Endothelial cell (in vitro differentiated cells): Measurements from ENCODE around the gene SAMD5. TPM values are rescaled to one million over a fixed set of nuclear protein-coding genes. Genes with fewer than 3 reads are reported as not detected.

ENCODE experiments used
- DNase-seq: peaks from one replicate; pipeline ENCODE4 v3.0.0; 2021; ENCODE audit warnings: low spot score
- H3K27ac Mint-ChIP-seq: one replicate; pipeline ENCODE4 v1.8.0; 2021; ENCODE audit warnings: mixed read lengths, inconsistent platforms; ENCODE audit not compliant: unreplicated experiment
- H3K27me3 Mint-ChIP-seq: one replicate; pipeline ENCODE4 v1.8.0; 2021; ENCODE audit warnings: mild to moderate bottlenecking, moderate library complexity, mixed read lengths, inconsistent platforms; ENCODE audit not compliant: unreplicated experiment
- H3K36me3 Mint-ChIP-seq: one replicate; pipeline ENCODE4 v1.8.0; 2021; ENCODE audit warnings: mild to moderate bottlenecking, low read depth, mixed read lengths, inconsistent platforms; ENCODE audit not compliant: unreplicated experiment
- H3K4me1 Mint-ChIP-seq: one replicate; pipeline ENCODE4 v1.8.0; 2021; ENCODE audit warnings: mild to moderate bottlenecking, mixed read lengths, inconsistent platforms; ENCODE audit not compliant: unreplicated experiment
- H3K4me3 Mint-ChIP-seq: one replicate; pipeline ENCODE4 v1.8.0; 2021; ENCODE audit warnings: mild to moderate bottlenecking, mixed read lengths, inconsistent platforms; ENCODE audit not compliant: unreplicated experiment
- H3K9me3 Mint-ChIP-seq: one replicate; pipeline ENCODE4 v1.8.0; 2021; ENCODE audit warnings: mixed read lengths, inconsistent platforms; ENCODE audit not compliant: unreplicated experiment
- long read RNA-seq: library from polyadenylated mRNA; unstranded; transcript quantifications from one replicate; pipeline ENCODE4 v2.0.0, GENCODE V29; 2020; ENCODE audit not compliant: unreplicated experiment
- total RNA-seq: library from RNA; stranded (reverse); fragmentation: NEBNext Ultra II Directional; extraction: Animal tissue kit (Norgen Biotek cat#: 25700); gene quantifications from one replicate; pipeline ENCODE4 v1.2.1, GENCODE V29; 2021; ENCODE audit not compliant: unreplicated experiment
- TF ChIP-seq, protein P1 (sequence below): fragments of 200-600 bp; sonication (generic); IDR thresholded peaks from one replicate; pipeline ENCODE4 v1.5.0; 2021; ENCODE audit warnings: antibody characterized with exemption; ENCODE audit not compliant: unreplicated experiment

The SAMD5 gene
- 4.7 TPM for total RNA-seq
- long read RNA-seq: 0 reads

DNA sequence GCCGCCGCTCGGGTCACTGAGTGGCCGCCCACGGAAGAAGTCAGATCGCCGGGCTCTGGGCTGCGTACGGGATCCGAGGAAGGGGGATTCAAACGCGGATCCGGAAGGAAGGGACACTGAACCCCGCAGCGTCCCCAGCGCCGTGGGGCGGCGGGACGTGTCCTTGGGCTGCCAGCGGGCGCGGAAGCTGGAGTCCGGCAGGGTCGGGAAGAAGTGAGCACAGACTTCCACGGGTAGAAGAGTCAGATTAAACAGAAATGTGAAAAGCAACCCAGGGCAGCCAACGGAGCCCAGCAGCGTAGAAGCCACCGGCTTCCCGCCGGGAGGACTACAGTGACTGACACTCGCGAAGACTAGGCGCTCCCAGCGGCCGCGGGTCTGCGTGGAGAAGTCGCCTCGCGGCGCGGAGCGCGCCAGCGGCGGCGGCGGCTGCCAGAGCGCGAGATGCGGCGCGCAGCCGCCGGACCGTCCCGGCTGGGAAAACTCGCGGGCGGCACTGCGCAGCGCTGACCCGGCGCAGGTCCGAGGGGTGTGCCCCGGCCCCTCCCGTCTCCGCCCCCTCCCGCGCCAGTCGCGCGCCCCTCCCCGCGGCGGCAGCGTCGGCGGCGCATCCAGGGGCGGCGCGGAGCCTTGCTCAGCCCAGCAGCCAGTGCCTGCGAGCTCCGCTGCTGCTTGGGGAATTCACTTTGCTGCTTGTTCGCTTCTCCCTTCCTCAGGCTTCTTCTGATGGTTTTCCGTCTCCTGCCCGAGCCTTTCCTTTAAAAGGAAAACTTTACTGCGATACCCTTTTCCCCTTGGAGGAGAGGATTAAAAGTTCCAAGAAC is at the start of gene SAMD5:
SAMD5 (plus strand) TSS at position 649 of the 824 bp plus-strand sequence. CDS start 239 bp downstream, outside the sequence.
- peak; percentile 73 for DNase-seq
- Mint-ChIP-seq H3K9me3 (no peaks in the 10 kb centered on the region), H3K27me3 (peaks cover 10% of the 10 kb centered on the region), H3K4me3 (peak within 1 kb of the TSS; percentile 91), H3K36me3 (peaks cover 8% of the 10 kb centered on the region), H3K4me1 (peaks cover 22% of the 10 kb centered on the region), H3K27ac (no peak within 1 kb of the TSS)
- TF ChIP-seq, protein P1, sequence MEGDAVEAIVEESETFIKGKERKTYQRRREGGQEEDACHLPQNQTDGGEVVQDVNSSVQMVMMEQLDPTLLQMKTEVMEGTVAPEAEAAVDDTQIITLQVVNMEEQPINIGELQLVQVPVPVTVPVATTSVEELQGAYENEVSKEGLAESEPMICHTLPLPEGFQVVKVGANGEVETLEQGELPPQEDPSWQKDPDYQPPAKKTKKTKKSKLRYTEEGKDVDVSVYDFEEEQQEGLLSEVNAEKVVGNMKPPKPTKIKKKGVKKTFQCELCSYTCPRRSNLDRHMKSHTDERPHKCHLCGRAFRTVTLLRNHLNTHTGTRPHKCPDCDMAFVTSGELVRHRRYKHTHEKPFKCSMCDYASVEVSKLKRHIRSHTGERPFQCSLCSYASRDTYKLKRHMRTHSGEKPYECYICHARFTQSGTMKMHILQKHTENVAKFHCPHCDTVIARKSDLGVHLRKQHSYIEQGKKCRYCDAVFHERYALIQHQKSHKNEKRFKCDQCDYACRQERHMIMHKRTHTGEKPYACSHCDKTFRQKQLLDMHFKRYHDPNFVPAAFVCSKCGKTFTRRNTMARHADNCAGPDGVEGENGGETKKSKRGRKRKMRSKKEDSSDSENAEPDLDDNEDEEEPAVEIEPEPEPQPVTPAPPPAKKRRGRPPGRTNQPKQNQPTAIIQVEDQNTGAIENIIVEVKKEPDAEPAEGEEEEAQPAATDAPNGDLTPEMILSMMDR: no peak

DNA sequence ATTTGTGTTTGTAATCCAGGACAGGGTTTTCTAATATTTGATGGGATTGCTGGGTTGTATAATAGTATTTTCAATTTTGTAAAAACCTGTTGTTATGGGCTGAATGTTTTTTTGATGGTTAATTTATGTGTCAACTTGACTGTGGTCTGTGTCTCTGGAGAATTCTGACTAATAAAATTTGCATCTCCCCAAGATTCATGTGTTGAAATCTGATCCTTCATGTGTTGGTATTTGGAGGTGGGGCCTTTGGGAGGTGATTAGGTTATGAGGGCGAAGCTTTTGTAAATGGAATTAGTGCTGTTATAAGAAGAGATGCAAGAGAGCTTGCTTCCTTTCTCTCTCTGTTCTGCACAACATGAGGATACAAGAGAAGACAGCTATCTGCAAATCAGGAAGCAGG is 48.7 kb upstream of the SAMD5 start:
- TF ChIP-seq, protein P1: no peak
- no peak for DNase-seq
- H3K4me1 Mint-ChIP-seq: peaks cover 4% of the 10 kb centered on the region
- H3K9me3 Mint-ChIP-seq: no peaks in the 10 kb centered on the region
- no peak overlapping the region for H3K27ac Mint-ChIP-seq
- no peaks in the 10 kb centered on the region for H3K36me3 Mint-ChIP-seq
- no peak overlapping the region for H3K4me3 Mint-ChIP-seq
- H3K27me3 Mint-ChIP-seq: no peaks in the 10 kb centered on the region

DNA sequence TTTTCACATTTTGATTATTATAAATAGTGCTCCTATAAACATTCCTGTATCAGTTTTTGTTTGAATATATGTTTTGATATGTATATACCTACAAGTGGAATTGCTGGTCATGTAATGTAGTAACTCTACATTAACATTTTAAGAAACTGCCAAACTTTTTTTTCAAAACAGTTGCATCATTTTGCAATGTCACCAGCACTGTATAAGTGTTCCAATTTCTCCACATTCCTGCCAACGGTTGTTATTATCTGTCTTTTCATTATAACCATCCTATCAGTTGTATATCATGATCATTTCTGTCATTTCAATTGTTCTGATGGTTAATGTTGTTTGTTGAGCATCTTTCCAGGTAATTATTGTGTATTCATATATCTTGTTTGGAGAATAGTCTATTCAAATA is 44.8 kb upstream of the SAMD5 start:
- H3K27ac Mint-ChIP-seq: no peak overlapping the region
- no peaks in the 10 kb centered on the region for H3K9me3 Mint-ChIP-seq
- H3K4me1 Mint-ChIP-seq: peaks cover 9% of the 10 kb centered on the region
- no peak for DNase-seq
- TF ChIP-seq, protein P1: no peak
- H3K4me3 Mint-ChIP-seq: no peak overlapping the region
- no peaks in the 10 kb centered on the region for H3K27me3 Mint-ChIP-seq
- no peaks in the 10 kb centered on the region for H3K36me3 Mint-ChIP-seq

DNA sequence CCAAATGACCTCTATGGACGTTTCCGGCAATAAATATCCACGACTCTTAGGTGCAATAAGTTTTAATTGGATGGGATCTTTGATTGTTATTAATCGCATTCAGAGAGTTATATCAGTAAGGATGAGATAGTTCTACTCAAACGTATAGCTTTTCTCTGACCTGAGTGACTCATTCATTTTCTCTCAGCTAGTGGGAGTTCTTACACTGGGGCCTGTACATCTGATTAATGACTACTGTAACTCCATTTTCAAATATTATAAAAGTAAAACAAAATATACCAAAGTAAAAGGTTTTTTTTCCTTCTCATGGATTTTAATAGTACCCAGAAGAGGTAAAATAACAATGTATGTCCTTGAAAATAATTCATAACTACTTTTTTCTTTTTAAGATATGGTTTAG is 41.1 kb upstream of the SAMD5 start:
- no peaks in the 10 kb centered on the region for H3K9me3 Mint-ChIP-seq
- no peak overlapping the region for H3K4me3 Mint-ChIP-seq
- no peak overlapping the region for H3K27ac Mint-ChIP-seq
- peaks cover 1% of the 10 kb centered on the region for H3K27me3 Mint-ChIP-seq
- TF ChIP-seq, protein P1: no peak
- H3K4me1 Mint-ChIP-seq: peaks cover 16% of the 10 kb centered on the region
- no peak for DNase-seq
- H3K36me3 Mint-ChIP-seq: no peaks in the 10 kb centered on the region

DNA sequence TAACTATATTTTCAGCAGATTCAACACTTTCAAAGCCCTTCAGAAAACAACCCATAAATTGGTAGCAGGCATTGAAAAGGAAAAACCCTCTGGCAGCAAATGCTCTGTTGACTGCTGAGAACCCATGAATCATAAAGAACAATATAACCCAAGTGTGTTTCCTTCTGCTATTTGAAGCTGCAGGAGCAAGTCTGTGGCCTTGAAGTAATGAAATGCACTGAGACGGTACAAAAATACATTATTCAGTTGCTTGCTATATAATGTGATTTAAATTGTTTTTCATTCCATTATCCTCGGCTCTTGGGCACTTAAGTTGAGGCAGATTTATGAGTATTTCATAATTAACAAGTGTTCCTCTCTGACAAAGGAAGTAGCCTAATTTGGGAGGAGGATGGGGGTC is 40.6 kb upstream of the SAMD5 start:
- peaks cover 1% of the 10 kb centered on the region for H3K27me3 Mint-ChIP-seq
- DNase-seq: no peak
- no peaks in the 10 kb centered on the region for H3K9me3 Mint-ChIP-seq
- no peak overlapping the region for H3K4me3 Mint-ChIP-seq
- H3K4me1 Mint-ChIP-seq: peaks cover 16% of the 10 kb centered on the region
- H3K36me3 Mint-ChIP-seq: no peaks in the 10 kb centered on the region
- TF ChIP-seq, protein P1: no peak
- H3K27ac Mint-ChIP-seq: no peak overlapping the region
